HepG2 (cell line): Measurements from ENCODE around the gene ATOSB. TPM values are rescaled to one million over a fixed set of nuclear protein-coding genes. Genes with fewer than 3 reads are reported as not detected.

Experiments
- AHR ChIP-seq: IDR thresholded peaks from 2 replicates; pipeline ENCODE4 v1.6.1; 2018; ENCODE audit warnings: missing genetic modification reagents, missing compliant biosample characterization
- CBX2 ChIP-seq, 2 experiments: fragments of 200-600 bp in 1 of 2; sonication (generic); formaldehyde crosslinking in 1 of 2; IDR thresholded peaks; 2 replicates each; pipeline versions ENCODE4 v1.7.0 to v1.8.1; 2018 to 2022; ENCODE audit warnings: low read depth in 2 of 2, low read length in 1 of 2, mild to moderate bottlenecking in 1 of 2, missing genetic modification reagents in 1 of 2
- MTA3 ChIP-seq: sonication (generic); formaldehyde crosslinking; IDR thresholded peaks from 2 replicates; pipeline ENCODE4 v1.4.0; 2020; ENCODE audit warnings: missing genetic modification reagents
- NFIB ChIP-seq: sonication (generic); formaldehyde crosslinking; IDR thresholded peaks from 2 replicates; pipeline ENCODE4 v1.9.0; 2021; ENCODE audit warnings: missing genetic modification reagents, mild to moderate bottlenecking, borderline replicate concordance
- PATZ1 ChIP-seq: sonication (generic); formaldehyde crosslinking; IDR thresholded peaks from 2 replicates; pipeline ENCODE4 v1.4.0; 2020; ENCODE audit warnings: missing genetic modification reagents
- PRDM10 ChIP-seq: sonication (generic); formaldehyde crosslinking; IDR thresholded peaks from 2 replicates; pipeline ENCODE4 v1.4.0; 2020; ENCODE audit warnings: low read depth, missing genetic modification reagents
- RARA ChIP-seq: IDR thresholded peaks from 2 replicates; pipeline ENCODE4 v1.6.1; 2016; ENCODE audit warnings: missing genetic modification reagents, missing compliant biosample characterization
- RARG ChIP-seq: sonication (generic); formaldehyde crosslinking; IDR thresholded peaks from 2 replicates; pipeline ENCODE4 v1.4.0; 2020; ENCODE audit warnings: low read depth, mild to moderate bottlenecking, missing genetic modification reagents
- STAG1 ChIP-seq: sonication (generic); formaldehyde crosslinking; IDR thresholded peaks from 2 replicates; pipeline ENCODE4 v1.4.0; 2020; ENCODE audit warnings: missing genetic modification reagents
- ZNF570 ChIP-seq: sonication (generic); formaldehyde crosslinking; IDR thresholded peaks from 2 replicates; pipeline ENCODE4 v1.4.0; 2020; ENCODE audit warnings: mild to moderate bottlenecking, missing genetic modification reagents, borderline replicate concordance
- ZNF598 ChIP-seq: sonication (generic); formaldehyde crosslinking; IDR thresholded peaks from 2 replicates; pipeline ENCODE4 v1.5.1; 2020; ENCODE audit warnings: mild to moderate bottlenecking, missing genetic modification reagents, borderline replicate concordance
- ZNF891 ChIP-seq: sonication (generic); formaldehyde crosslinking; IDR thresholded peaks from 2 replicates; pipeline ENCODE4 v1.5.0; 2020; ENCODE audit warnings: mild to moderate bottlenecking, missing genetic modification reagents
- polyA plus RNA-seq, 8 experiments: library from polyadenylated mRNA; depleted of rRNA in 3 of 8; stranded (reverse) in 7 of 8; unstranded in 1 of 8; fragments of >200 nt; fragmentation: Illumina TruSeq in 4 of 8; extraction: Trizol in 4 of 8; gene quantifications; 2 replicates each; pipeline versions ENCODE4 v1.2.1 to v1.2.3, GENCODE V29; 2011 to 2016; ENCODE audit warnings: low read depth in 4 of 8, missing spikeins in 1 of 8, mixed read lengths in 1 of 8; ENCODE audit not compliant: insufficient read depth in 1 of 8
- total RNA-seq, 5 experiments: library from RNA; depleted of rRNA; stranded (reverse); fragments of >200 nt; fragmentation: Illumina TruSeq; extraction: Trizol; gene quantifications; 2 replicates each; pipeline ENCODE4 v1.2.3, GENCODE V29; 2016; ENCODE audit warnings: low read depth in 1 of 5
- TF ChIP-seq, protein P1 (sequence below): sonication (generic); formaldehyde crosslinking; IDR thresholded peaks from 2 replicates; pipeline ENCODE4 v1.4.0; 2020; ENCODE audit warnings: missing genetic modification reagents
- TF ChIP-seq, protein P2 (sequence below): sonication (generic); formaldehyde crosslinking; IDR thresholded peaks from 2 replicates; pipeline ENCODE4 v1.5.0; 2020; ENCODE audit warnings: mild to moderate bottlenecking, missing genetic modification reagents, borderline replicate concordance

The ATOSB gene
- total and polyA plus RNA-seq, 2 of the 13 experiments (the other 11 are each of a cell fraction or from before 2014, with no cell fraction given), result 1.9 to 6.4 TPM

DNA sequence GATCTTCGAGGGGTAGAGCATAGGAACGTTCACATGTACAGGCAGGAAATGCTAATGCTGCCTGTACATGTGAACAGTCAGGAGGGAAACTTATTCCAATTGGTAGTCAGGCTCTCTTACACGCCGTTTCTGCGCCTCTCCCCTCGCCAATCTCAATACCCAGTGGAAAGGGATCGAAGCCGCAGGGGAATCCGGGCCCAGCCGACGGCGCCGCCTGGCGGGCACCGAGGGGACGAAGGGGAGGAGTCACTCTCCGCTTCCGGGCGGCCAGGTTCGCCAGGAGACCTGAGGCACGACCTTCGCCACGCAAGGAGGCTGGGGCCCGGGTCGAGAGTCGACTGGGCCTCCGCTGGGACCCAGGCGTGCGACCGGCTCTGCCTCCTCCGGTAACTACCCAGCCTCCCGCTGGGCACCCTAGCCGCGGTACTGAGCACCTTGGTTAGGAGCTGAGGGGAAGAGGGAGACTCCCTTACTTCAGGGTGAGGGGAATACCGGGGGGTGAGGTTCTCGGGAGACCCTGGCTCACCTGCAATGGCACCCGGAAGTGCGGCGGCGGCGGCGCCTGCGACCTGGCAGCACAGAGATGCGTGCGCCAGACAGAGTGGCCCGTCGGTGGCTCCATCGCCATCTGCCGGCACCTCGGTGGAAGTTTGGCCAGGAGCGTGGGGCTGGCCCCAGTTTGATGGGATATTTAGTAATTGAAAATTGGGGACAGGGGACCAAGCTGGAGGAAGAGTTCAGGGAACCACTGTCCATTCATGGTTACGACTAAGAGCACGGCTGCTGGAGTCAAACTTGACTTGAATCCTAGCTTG lies 19.4 kb downstream of the ATOSB start, which contains the start of gene PIGO (continued):
- TF ChIP-seq, protein P1, sequence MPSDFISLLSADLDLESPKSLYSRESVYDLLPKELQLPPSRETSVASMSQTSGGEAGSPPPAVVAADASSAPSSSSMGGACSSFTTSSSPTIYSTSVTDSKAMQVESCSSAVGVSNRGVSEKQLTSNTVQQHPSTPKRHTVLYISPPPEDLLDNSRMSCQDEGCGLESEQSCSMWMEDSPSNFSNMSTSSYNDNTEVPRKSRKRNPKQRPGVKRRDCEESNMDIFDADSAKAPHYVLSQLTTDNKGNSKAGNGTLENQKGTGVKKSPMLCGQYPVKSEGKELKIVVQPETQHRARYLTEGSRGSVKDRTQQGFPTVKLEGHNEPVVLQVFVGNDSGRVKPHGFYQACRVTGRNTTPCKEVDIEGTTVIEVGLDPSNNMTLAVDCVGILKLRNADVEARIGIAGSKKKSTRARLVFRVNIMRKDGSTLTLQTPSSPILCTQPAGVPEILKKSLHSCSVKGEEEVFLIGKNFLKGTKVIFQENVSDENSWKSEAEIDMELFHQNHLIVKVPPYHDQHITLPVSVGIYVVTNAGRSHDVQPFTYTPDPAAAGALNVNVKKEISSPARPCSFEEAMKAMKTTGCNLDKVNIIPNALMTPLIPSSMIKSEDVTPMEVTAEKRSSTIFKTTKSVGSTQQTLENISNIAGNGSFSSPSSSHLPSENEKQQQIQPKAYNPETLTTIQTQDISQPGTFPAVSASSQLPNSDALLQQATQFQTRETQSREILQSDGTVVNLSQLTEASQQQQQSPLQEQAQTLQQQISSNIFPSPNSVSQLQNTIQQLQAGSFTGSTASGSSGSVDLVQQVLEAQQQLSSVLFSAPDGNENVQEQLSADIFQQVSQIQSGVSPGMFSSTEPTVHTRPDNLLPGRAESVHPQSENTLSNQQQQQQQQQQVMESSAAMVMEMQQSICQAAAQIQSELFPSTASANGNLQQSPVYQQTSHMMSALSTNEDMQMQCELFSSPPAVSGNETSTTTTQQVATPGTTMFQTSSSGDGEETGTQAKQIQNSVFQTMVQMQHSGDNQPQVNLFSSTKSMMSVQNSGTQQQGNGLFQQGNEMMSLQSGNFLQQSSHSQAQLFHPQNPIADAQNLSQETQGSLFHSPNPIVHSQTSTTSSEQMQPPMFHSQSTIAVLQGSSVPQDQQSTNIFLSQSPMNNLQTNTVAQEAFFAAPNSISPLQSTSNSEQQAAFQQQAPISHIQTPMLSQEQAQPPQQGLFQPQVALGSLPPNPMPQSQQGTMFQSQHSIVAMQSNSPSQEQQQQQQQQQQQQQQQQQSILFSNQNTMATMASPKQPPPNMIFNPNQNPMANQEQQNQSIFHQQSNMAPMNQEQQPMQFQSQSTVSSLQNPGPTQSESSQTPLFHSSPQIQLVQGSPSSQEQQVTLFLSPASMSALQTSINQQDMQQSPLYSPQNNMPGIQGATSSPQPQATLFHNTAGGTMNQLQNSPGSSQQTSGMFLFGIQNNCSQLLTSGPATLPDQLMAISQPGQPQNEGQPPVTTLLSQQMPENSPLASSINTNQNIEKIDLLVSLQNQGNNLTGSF (CRISPR knock-in tag), result 0 out of 2 replicates have a peak, but pooled peaks have one; percentile 39
- peak; percentile 90; the same call in 1 of the 2 replicates for TF ChIP-seq ZNF570 (CRISPR knock-in tag)
- TF ChIP-seq STAG1 (CRISPR knock-in tag), result peak; percentile 67
- no peak for TF ChIP-seq MTA3 (CRISPR knock-in tag)
- TF ChIP-seq RARG, result peak; percentile 95; the same call in 1 of the 2 replicates
- peak; percentile 77 for TF ChIP-seq ZNF891 (CRISPR knock-in tag)
- peak; percentile 73; the same call in 1 of the 2 replicates for TF ChIP-seq PRDM10
- 0 out of 2 replicates have a peak, but pooled peaks have one; percentile 45 for TF ChIP-seq RARA (CRISPR knock-in tag)
- TF ChIP-seq, protein P2, sequence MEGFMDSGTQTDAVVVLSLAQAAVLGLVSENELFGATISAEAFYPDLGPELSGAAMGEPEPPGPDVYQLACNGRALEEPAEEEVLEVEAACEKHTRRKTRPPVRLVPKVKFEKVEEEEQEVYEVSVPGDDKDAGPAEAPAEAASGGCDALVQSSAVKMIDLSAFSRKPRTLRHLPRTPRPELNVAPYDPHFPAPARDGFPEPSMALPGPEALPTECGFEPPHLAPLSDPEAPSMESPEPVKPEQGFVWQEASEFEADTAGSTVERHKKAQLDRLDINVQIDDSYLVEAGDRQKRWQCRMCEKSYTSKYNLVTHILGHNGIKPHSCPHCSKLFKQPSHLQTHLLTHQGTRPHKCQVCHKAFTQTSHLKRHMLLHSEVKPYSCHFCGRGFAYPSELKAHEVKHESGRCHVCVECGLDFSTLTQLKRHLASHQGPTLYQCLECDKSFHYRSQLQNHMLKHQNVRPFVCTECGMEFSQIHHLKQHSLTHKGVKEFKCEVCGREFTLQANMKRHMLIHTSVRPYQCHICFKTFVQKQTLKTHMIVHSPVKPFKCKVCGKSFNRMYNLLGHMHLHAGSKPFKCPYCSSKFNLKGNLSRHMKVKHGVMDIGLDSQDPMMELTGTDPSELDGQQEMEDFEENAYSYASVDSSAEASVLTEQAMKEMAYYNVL, result peak; percentile 79; the same call in 1 of the 2 replicates
- 0 out of 2 replicates have a peak, but pooled peaks have one; percentile 54 for TF ChIP-seq AHR (CRISPR knock-in tag)
- peak; percentile 67 for TF ChIP-seq PATZ1
- peak; percentile 91; the same call in 1 of the 2 replicates for TF ChIP-seq ZNF598
- no peak for TF ChIP-seq NFIB (CRISPR knock-in tag)
- no peak for TF ChIP-seq CBX2 (IDR thresholded peaks at IDR 0.05; ENCODE audit: low read depth, low read length)
- no peak for TF ChIP-seq CBX2 (CRISPR knock-in tag; IDR thresholded peaks at IDR 0.05; ENCODE audit: low read depth)
